Measurements from ENCODE around the gene SELL.
"Not testable (repeated sequence)": the region's sequence is repeated elsewhere in the genome, so short reads cannot be mapped to it uniquely, and the experiment has no call there.

The SELL gene

GRCh38 chr1:169694304-169695075 is 16.9 kb downstream of the SELL start:
- no peaks in the 10 kb centered on the region for H3K9me3 Mint-ChIP-seq
- H3K27ac Mint-ChIP-seq, result peak overlapping the region; percentile 85
- H3K27me3 Mint-ChIP-seq (ENCODE audit: low read depth), result no peaks in the 10 kb centered on the region
- H3K4me1 Mint-ChIP-seq (ENCODE audit: low read depth), result peaks cover 89% of the 10 kb centered on the region
- peak overlapping the region; percentile 57 for H3K4me3 Mint-ChIP-seq
- H3K36me3 Mint-ChIP-seq (ENCODE audit: low read depth), result peaks cover 59% of the 10 kb centered on the region

GRCh38 chr1:169692756-169693460 is 18.5 kb downstream of the SELL start:
- Mint-ChIP-seq H3K4me3 (peak overlapping the region; percentile 73), H3K27me3 (ENCODE audit: low read depth) (no peaks in the 10 kb centered on the region), H3K27ac (peak overlapping the region; percentile 85), H3K36me3 (ENCODE audit: low read depth) (peaks cover 54% of the 10 kb centered on the region), H3K9me3 (no peaks in the 10 kb centered on the region), H3K4me1 (ENCODE audit: low read depth) (peaks cover 77% of the 10 kb centered on the region)

- Mint-ChIP-seq H3K36me3 (ENCODE audit: low read depth) (peaks cover 39% of the 10 kb centered on the region), H3K27me3 (ENCODE audit: low read depth) (no peaks in the 10 kb centered on the region), H3K4me3 (peak overlapping the region; percentile 62), H3K27ac (peak overlapping the region; percentile 88), H3K9me3 (no peaks in the 10 kb centered on the region), H3K4me1 (ENCODE audit: low read depth) (peaks cover 59% of the 10 kb centered on the region)
Measured at GRCh38 chr1:169690489-169690888, 20.9 kb downstream of the SELL start.

- peaks cover 28% of the 10 kb centered on the region for H3K36me3 Mint-ChIP-seq (ENCODE audit: low read depth)
- H3K27ac Mint-ChIP-seq, result peak overlapping the region; percentile 47
- no peaks in the 10 kb centered on the region for H3K27me3 Mint-ChIP-seq (ENCODE audit: low read depth)
- no peaks in the 10 kb centered on the region for H3K9me3 Mint-ChIP-seq
- peaks cover 48% of the 10 kb centered on the region for H3K4me1 Mint-ChIP-seq (ENCODE audit: low read depth)
- H3K4me3 Mint-ChIP-seq, result no peak overlapping the region
Measured at GRCh38 chr1:169689395-169689794, 22.0 kb downstream of the SELL start.

GRCh38 chr1:169688377-169688776 is 23.0 kb downstream of the SELL start:
- peaks cover 23% of the 10 kb centered on the region for H3K36me3 Mint-ChIP-seq (ENCODE audit: low read depth)
- H3K27ac Mint-ChIP-seq; H3K4me3 Mint-ChIP-seq; H3K9me3 Mint-ChIP-seq; H3K27me3 Mint-ChIP-seq (ENCODE audit: low read depth): not testable (repeated sequence)
- peaks cover 38% of the 10 kb centered on the region for H3K4me1 Mint-ChIP-seq (ENCODE audit: low read depth)

GRCh38 chr1:169683661-169684060 is 27.8 kb downstream of the SELL start:
- no peak overlapping the region for H3K27ac Mint-ChIP-seq
- peaks cover under 1% of the 10 kb centered on the region for H3K36me3 Mint-ChIP-seq (ENCODE audit: low read depth)
- H3K4me3 Mint-ChIP-seq, result peak overlapping the region; percentile 41
- H3K9me3 Mint-ChIP-seq, result no peaks in the 10 kb centered on the region
- peaks cover 25% of the 10 kb centered on the region for H3K4me1 Mint-ChIP-seq (ENCODE audit: low read depth)
- no peaks in the 10 kb centered on the region for H3K27me3 Mint-ChIP-seq (ENCODE audit: low read depth)

- Mint-ChIP-seq H3K4me1 (ENCODE audit: low read depth) (peaks cover 25% of the 10 kb centered on the region), H3K4me3 (peak overlapping the region; percentile 41)
- H3K9me3 Mint-ChIP-seq; H3K36me3 Mint-ChIP-seq (ENCODE audit: low read depth); H3K27me3 Mint-ChIP-seq (ENCODE audit: low read depth); H3K27ac Mint-ChIP-seq: not testable (repeated sequence)
Measured at GRCh38 chr1:169683168-169683567, 28.3 kb downstream of the SELL start.

GRCh38 chr1:169682071-169682470 is 29.3 kb downstream of the SELL start:
- Mint-ChIP-seq H3K4me3 (no peak overlapping the region), H3K36me3 (ENCODE audit: low read depth) (no peaks in the 10 kb centered on the region), H3K27me3 (ENCODE audit: low read depth) (no peaks in the 10 kb centered on the region), H3K27ac (peak overlapping the region; percentile 64), H3K9me3 (no peaks in the 10 kb centered on the region), H3K4me1 (ENCODE audit: low read depth) (peaks cover 29% of the 10 kb centered on the region)

GRCh38 chr1:169681140-169681539 is 30.3 kb downstream of the SELL start:
- H3K4me3 Mint-ChIP-seq, result peak overlapping the region; percentile 15
- peak overlapping the region; percentile 37 for H3K27ac Mint-ChIP-seq
- peaks cover 38% of the 10 kb centered on the region for H3K4me1 Mint-ChIP-seq (ENCODE audit: low read depth)
- H3K36me3 Mint-ChIP-seq (ENCODE audit: low read depth), result peaks cover 2% of the 10 kb centered on the region
- H3K27me3 Mint-ChIP-seq (ENCODE audit: low read depth), result no peaks in the 10 kb centered on the region
- no peaks in the 10 kb centered on the region for H3K9me3 Mint-ChIP-seq

- peaks cover 2% of the 10 kb centered on the region for H3K36me3 Mint-ChIP-seq (ENCODE audit: low read depth)
- H3K27ac Mint-ChIP-seq, result peak overlapping the region; percentile 37
- peaks cover 42% of the 10 kb centered on the region for H3K4me1 Mint-ChIP-seq (ENCODE audit: low read depth)
- peak overlapping the region; percentile 15 for H3K4me3 Mint-ChIP-seq
- H3K27me3 Mint-ChIP-seq (ENCODE audit: low read depth), result no peaks in the 10 kb centered on the region
- H3K9me3 Mint-ChIP-seq, result no peaks in the 10 kb centered on the region
Measured at GRCh38 chr1:169680377-169681019, 30.9 kb downstream of the SELL start.

- H3K4me1 Mint-ChIP-seq (ENCODE audit: low read depth), result peaks cover 43% of the 10 kb centered on the region
Measured at GRCh38 chr1:169679692-169680091, 31.7 kb downstream of the SELL start.

GRCh38 chr1:169676001-169676400 is 35.4 kb downstream of the SELL start:
- Mint-ChIP-seq H3K27ac (no peak overlapping the region), H3K36me3 (ENCODE audit: low read depth) (peaks cover 8% of the 10 kb centered on the region), H3K4me1 (ENCODE audit: low read depth) (peaks cover 32% of the 10 kb centered on the region), H3K9me3 (peaks cover 11% of the 10 kb centered on the region), H3K4me3 (no peak overlapping the region), H3K27me3 (ENCODE audit: low read depth) (no peaks in the 10 kb centered on the region)

More at GRCh38 chr1:169679692-169680091, 31.7 kb downstream of the SELL start:
- Mint-ChIP-seq H3K4me3 (no peak overlapping the region), H3K27ac (no peak overlapping the region), H3K9me3 (no peaks in the 10 kb centered on the region), H3K36me3 (ENCODE audit: low read depth) (peaks cover 2% of the 10 kb centered on the region), H3K27me3 (ENCODE audit: low read depth) (no peaks in the 10 kb centered on the region)

GRCh38 chr1:169670836-169671235 is 40.6 kb downstream of the SELL start:
- peaks cover 32% of the 10 kb centered on the region for H3K4me1 Mint-ChIP-seq (ENCODE audit: low read depth)
- H3K9me3 Mint-ChIP-seq, result peaks cover 18% of the 10 kb centered on the region
- H3K36me3 Mint-ChIP-seq (ENCODE audit: low read depth), result peaks cover 16% of the 10 kb centered on the region
- H3K27ac Mint-ChIP-seq, result peak overlapping the region; percentile 14
- H3K27me3 Mint-ChIP-seq (ENCODE audit: low read depth), result no peaks in the 10 kb centered on the region
- no peak overlapping the region for H3K4me3 Mint-ChIP-seq

- peaks cover 16% of the 10 kb centered on the region for H3K36me3 Mint-ChIP-seq (ENCODE audit: low read depth)
- H3K4me1 Mint-ChIP-seq (ENCODE audit: low read depth), result peaks cover 30% of the 10 kb centered on the region
- H3K9me3 Mint-ChIP-seq, result peaks cover 18% of the 10 kb centered on the region
- not testable (repeated sequence) for H3K4me3 Mint-ChIP-seq; H3K27me3 Mint-ChIP-seq (ENCODE audit: low read depth)
- H3K27ac Mint-ChIP-seq, result peak overlapping the region; percentile 18
Measured at GRCh38 chr1:169670244-169670643, 41.2 kb downstream of the SELL start.
